IPS-20b (cell line): Measurements from ENCODE around the gene WDR18.

Experiments used
- H3K27ac ChIP-seq: one replicate; pipeline ENCODE4 v1.5.1; 2013; ENCODE audit warnings: low read length
- H3K27me3 ChIP-seq: 2 replicates; pipeline ENCODE4 v1.6.1; 2013; ENCODE audit warnings: mild to moderate bottlenecking, low read length, inconsistent platforms; ENCODE audit not compliant: insufficient read depth
- H3K36me3 ChIP-seq: 2 replicates; pipeline ENCODE4 v1.6.1; 2013; ENCODE audit warnings: low read depth, mild to moderate bottlenecking, inconsistent platforms, low read length, moderate library complexity; ENCODE audit not compliant: insufficient read depth
- H3K4me1 ChIP-seq: 2 replicates; pipeline ENCODE4 v1.6.1; 2013; ENCODE audit warnings: mild to moderate bottlenecking, control low read depth, inconsistent platforms, low read length, moderate library complexity; ENCODE audit not compliant: insufficient read depth
- H3K4me3 ChIP-seq: 2 replicates; pipeline ENCODE4 v1.5.1; 2013; ENCODE audit warnings: mild to moderate bottlenecking, low read length, inconsistent platforms
- H3K9ac ChIP-seq: 2 replicates; pipeline ENCODE4 v1.6.1; 2013; ENCODE audit warnings: low read depth, mild to moderate bottlenecking, inconsistent platforms, low read length, moderate library complexity
- H3K9me3 ChIP-seq: 2 replicates; pipeline ENCODE4 v1.6.1; 2013; ENCODE audit warnings: mild to moderate bottlenecking, low read depth, low read length, inconsistent platforms; ENCODE audit not compliant: insufficient read depth

The WDR18 gene

GRCh38 chr19:1007399-1008251 lies 23.5 kb downstream of the WDR18 start:
- H3K4me1 ChIP-seq: no peaks in the 10 kb centered on the region
- H3K27ac ChIP-seq: no peak overlapping the region
- H3K27me3 ChIP-seq: 0 out of 2 replicates have a peak, but pooled peaks cover under 1% of the 10 kb centered on the region
- no peaks in the 10 kb centered on the region for H3K9me3 ChIP-seq
- no peak overlapping the region for H3K4me3 ChIP-seq
- peaks cover 20% of the 10 kb centered on the region; the same call in 1 of the 2 replicates for H3K36me3 ChIP-seq
- no peak overlapping the region for H3K9ac ChIP-seq

DNA sequence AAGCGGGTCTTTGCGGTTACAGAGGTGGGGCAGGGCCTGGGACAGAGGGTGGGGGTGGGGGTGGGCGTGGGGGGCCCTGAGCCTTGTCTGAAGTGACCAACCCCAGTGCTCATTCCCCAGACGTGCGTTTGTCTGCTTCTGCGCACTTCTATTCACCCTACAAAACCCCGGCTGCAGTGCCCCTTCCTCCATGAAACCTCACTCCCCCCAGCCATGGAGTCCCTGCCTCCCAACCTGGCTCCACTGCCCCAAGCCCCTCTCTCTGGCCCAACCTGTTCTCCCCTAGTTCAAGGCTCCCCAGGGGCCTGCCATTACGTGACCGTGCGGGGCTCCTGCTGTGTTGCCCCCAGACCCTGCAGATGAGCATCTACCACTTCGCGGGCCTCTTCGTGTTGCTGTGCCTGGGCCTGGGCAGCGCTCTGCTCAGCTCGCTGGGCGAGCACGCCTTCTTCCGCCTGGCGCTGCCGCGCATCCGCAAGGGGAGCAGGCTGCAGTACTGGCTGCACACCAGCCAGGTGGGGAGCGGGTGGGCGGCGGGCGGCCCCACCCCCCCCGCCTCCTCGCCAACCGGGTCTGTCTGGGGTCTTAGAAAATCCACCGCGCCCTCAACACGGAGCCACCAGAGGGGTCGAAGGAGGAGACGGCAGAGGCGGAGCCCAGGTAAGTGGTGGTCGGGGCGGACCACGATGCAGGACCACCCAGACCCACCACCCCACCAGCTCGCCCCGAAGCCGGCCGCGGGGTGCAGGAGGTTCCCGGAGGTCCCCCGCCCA lies 24.3 kb downstream of the WDR18 start:
- H3K9ac ChIP-seq: no peak overlapping the region
- H3K36me3 ChIP-seq: peaks cover 27% of the 10 kb centered on the region
- no peak overlapping the region for H3K27ac ChIP-seq
- H3K4me3 ChIP-seq: no peak overlapping the region
- no peaks in the 10 kb centered on the region for H3K9me3 ChIP-seq
- H3K4me1 ChIP-seq: no peaks in the 10 kb centered on the region
- H3K27me3 ChIP-seq: no peaks in the 10 kb centered on the region

DNA sequence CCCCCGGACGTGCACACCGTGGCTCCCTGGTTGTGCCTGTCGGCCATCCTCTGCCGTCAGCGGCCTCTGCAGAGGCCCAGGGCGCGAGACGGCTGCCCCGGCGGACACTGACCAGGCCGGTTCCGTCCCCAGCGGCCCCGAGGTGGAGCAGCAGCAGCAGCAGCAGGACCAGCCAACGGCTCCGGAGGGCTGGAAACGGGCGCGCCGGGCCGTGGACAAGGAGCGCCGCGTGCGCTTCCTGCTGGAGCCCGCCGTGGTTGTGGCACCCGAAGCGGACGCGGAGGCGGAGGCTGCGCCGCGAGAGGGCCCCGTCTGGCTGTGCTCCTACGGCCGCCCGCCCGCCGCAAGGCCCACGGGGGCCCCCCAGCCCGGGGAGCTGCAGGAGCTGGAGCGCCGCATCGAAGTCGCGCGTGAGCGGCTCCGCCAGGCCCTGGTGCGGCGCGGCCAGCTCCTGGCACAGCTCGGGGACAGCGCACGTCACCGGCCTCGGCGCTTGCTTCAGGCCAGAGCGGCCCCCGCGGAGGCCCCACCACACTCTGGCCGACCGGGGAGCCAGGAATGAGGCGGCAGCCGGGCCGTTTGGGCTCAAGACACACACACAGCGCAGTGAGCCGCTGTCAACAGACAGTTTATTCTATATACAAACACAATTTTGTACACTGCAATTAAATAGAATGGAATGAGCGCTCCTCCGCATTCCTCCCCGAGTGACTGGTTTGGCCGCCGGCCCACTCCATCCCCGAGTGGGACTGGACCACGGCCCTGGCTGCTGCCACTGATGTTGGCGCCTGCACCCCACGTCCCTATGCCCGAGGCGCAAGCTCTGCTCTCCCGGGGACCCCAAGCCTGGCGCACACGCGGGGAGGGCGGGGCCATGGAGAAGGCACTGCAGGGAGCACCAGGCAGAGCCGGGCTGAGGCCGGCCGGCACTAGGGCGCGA lies 25.2 kb downstream of the WDR18 start:
- no peak overlapping the region for H3K4me3 ChIP-seq
- no peak overlapping the region for H3K9ac ChIP-seq
- H3K9me3 ChIP-seq: no peaks in the 10 kb centered on the region
- H3K27me3 ChIP-seq: no peaks in the 10 kb centered on the region
- H3K27ac ChIP-seq: no peak overlapping the region
- peaks cover 36% of the 10 kb centered on the region for H3K36me3 ChIP-seq
- H3K4me1 ChIP-seq: no peaks in the 10 kb centered on the region

- no peak overlapping the region for H3K27ac ChIP-seq
- H3K4me3 ChIP-seq: no peak overlapping the region
- no peaks in the 10 kb centered on the region for H3K27me3 ChIP-seq
- H3K4me1 ChIP-seq: no peaks in the 10 kb centered on the region
- no peaks in the 10 kb centered on the region for H3K9me3 ChIP-seq
- H3K36me3 ChIP-seq: peaks cover 36% of the 10 kb centered on the region
- H3K9ac ChIP-seq: no peak overlapping the region
Observed at GRCh38 chr19:1009981-1010538, 25.9 kb downstream of the WDR18 start.

DNA sequence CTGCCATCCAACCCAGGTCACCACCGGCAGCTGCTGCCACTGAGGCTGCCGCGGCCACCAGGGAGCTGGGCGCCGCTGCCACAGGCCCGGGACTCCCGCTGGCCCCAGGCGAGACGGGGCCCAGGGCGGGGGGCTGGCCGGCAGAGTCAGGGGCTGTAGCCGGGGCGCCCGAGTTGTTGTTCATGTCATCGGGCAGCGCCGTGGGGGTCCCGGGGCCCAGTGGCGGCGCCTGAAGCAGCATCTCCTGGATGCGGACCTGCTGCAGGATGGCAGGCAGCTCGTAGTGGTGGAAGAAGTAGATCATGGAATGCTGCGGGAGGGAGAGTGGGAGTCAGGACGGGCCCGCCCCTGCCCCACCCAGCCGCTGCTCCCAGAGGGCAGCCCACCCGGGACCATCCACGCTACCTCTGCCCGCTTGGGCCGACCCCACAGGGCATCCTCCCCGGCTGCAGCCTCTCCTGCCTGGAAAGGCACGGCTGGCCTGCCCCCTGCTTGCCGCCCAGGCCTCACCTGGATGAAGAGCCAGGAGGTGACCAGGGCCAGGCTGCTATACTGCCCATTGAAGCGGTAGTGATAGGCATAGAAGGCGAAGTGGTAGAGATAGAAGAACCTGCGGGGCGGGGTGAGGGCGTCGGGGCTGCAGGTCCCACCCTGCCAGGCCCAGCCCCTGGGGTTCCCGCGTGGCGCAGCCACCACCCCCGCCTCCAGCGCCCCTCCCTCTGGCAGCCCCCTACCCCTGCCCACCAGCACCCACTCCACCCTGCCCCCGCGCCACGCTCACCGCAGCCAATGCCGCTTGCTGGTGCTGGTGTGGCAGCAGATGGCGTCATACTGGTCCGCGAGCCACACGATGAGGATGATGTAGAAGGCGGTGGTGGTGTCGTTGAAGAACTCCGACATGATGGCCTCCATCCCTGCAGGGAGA lies 26.7 kb downstream of the WDR18 start:
- Histone ChIP-seq H3K4me1 (no peaks in the 10 kb centered on the region), H3K36me3 (peaks cover 36% of the 10 kb centered on the region), H3K27ac (no peak overlapping the region), H3K9me3 (no peaks in the 10 kb centered on the region), H3K9ac (no peak overlapping the region), H3K27me3 (no peaks in the 10 kb centered on the region), H3K4me3 (no peak overlapping the region)

- H3K27me3 ChIP-seq: no peaks in the 10 kb centered on the region
- peaks cover 6% of the 10 kb centered on the region; the same call in 1 of the 2 replicates for H3K4me1 ChIP-seq
- H3K9me3 ChIP-seq: no peaks in the 10 kb centered on the region
- H3K4me3 ChIP-seq: no peak overlapping the region
- H3K27ac ChIP-seq: no peak overlapping the region
- H3K36me3 ChIP-seq: peaks cover 36% of the 10 kb centered on the region
- no peak overlapping the region for H3K9ac ChIP-seq
Observed at GRCh38 chr19:1011831-1012333, 27.7 kb downstream of the WDR18 start.

- peaks cover 36% of the 10 kb centered on the region for H3K36me3 ChIP-seq
- no peaks in the 10 kb centered on the region for H3K9me3 ChIP-seq
- no peak overlapping the region for H3K27ac ChIP-seq
- peaks cover 6% of the 10 kb centered on the region; the same call in 1 of the 2 replicates for H3K4me1 ChIP-seq
- no peaks in the 10 kb centered on the region for H3K27me3 ChIP-seq
- H3K9ac ChIP-seq: no peak overlapping the region
- no peak overlapping the region for H3K4me3 ChIP-seq
Observed at GRCh38 chr19:1012334-1012733, 28.2 kb downstream of the WDR18 start.

GRCh38 chr19:1013218-1013617 lies 29.1 kb downstream of the WDR18 start:
- peaks cover 6% of the 10 kb centered on the region; the same call in 1 of the 2 replicates for H3K4me1 ChIP-seq
- H3K9ac ChIP-seq: no peak overlapping the region
- peaks cover 40% of the 10 kb centered on the region for H3K36me3 ChIP-seq
- H3K27ac ChIP-seq: no peak overlapping the region
- H3K4me3 ChIP-seq: no peak overlapping the region
- H3K27me3 ChIP-seq: no peaks in the 10 kb centered on the region
- no peaks in the 10 kb centered on the region for H3K9me3 ChIP-seq

DNA sequence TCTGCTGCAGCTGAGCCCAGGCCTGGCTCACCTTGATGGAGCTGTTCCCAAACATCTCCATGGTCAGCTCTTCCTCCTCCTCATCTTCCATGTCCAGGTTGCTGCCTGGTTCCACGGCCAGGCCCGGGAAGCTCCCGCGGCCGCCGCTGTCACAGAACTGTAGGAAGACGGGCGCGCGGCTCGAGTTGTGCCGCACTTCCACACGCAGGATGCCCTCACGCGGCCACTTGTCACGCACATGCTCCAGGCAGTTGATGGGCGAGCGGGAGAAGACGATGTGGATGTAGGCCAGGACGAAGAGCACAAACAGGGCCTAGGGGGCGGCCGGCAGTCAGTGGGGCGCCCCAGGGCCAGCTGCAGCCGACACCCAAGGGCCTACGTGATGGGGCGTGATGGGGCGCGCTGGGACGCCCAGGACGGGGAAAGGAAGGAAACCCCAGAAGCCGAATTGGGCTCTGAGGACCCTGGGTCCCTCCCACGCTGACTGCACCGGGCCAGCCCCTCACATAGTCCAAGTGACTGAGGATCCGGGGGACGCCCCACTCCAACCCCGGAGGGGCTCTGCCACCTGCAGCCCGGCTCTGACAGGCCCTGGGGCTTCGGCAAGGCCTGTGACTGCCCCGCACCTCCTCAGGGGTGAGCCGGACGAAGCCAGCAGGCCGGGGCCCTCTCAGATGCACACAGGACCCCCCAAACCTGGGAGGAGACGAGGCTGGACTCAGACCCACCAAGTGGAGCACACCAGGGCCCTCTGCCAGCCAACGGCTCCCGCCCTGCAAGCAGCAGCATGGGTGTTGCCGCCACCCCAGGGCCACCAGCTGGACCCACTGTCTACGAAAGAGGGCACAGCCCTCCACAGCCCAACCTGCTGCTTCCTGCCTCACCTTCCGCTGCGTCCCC lies 30.3 kb downstream of the WDR18 start:
- Histone ChIP-seq H3K4me3 (no peak overlapping the region), H3K27ac (no peak overlapping the region), H3K27me3 (no peaks in the 10 kb centered on the region), H3K36me3 (peaks cover 42% of the 10 kb centered on the region), H3K4me1 (peaks cover 9% of the 10 kb centered on the region), H3K9me3 (no peaks in the 10 kb centered on the region), H3K9ac (no peak overlapping the region)
